Fibroblast of gingiva (primary cell): ENCODE data around the gene IHH.

Experiments used
- DNase-seq: peaks from one replicate; pipeline ENCODE4 v3.0.0-alpha.2; 2011; ENCODE audit warnings: low read depth

The IHH gene

DNA sequence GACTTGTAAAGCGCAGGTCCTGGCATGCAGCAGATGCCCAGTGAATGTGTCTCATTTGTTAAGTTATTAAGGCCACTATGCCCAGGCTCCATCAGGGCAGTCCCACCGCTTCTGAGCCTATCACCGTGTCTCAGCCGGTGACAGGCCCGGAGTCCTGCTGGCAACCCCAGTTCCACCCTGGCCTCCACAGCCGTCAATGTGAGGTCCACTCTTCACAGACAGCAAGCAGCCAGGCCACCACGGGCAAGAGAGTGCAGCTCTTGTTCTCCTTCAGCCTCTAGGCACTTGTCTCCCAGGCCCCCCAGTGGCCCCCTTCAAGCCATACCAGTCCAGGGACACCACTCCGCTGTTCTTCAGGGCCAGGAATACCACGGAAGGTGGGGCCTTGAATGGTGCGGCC, 42.0 kb downstream of the IHH start:
- no peak for DNase-seq

DNA sequence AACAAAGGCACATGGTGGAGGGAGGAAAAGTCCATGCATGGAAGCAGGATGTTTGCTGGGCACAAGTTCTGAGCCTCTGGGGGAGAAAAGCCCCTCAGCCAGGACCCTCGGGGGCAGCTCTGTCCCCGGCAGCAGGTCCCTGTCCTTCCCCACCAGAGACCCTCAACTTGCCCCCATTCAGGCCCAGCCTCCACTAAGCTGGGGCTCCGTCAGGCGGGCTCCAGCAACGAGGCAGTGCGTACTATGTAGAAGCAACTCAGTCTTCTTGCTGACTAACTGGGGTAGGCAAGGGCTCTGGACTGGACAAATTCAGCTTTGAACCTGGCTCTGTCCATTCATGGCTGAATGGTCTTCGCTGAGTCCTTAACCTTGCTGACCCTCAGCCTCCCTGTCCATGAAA, 42.4 kb downstream of the IHH start:
- no peak for DNase-seq

GRCh38 chr2:219017201-219017931, 43.4 kb downstream of the IHH start:
- DNase-seq: no peak

DNA sequence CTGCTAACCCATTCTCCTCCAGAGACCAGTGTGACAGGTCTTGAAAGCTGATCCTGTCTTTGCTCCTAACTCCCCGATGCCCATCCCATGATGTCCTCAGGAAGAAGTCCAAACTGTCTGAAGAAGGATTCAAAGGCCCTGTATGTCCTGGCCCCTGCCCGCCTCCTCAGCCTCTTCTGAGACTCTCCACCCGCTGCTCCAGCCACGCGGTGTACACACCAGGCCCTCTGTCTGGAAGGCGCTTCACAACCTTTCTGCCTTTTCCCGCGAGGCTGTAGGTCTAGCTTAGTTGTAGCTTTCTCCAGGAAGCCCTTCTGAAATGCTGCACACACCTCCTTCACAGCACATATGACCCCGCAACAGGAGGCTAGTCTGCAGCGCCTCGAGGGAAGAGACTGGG, 44.0 kb downstream of the IHH start:
- no peak for DNase-seq

DNA sequence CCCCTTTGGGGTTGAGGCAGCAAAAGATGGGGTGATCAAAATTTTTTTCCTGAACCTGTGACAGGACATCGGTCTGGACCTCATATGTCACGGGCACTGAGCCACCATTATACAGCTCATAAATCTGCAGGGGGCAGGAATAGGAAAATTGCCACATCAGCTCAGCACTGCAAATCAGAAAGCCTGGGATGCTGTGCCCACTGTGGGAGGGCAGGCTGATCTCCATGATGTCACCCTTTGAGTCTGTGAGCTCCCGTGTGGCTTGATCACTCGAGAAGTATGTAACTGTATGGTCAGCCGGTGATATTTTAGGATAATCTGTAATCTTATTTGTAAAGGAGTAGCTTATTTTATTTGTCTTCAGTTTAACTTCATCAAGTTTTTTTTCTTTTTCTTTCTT, 49.8 kb downstream of the IHH start:
- DNase-seq: no peak

DNA sequence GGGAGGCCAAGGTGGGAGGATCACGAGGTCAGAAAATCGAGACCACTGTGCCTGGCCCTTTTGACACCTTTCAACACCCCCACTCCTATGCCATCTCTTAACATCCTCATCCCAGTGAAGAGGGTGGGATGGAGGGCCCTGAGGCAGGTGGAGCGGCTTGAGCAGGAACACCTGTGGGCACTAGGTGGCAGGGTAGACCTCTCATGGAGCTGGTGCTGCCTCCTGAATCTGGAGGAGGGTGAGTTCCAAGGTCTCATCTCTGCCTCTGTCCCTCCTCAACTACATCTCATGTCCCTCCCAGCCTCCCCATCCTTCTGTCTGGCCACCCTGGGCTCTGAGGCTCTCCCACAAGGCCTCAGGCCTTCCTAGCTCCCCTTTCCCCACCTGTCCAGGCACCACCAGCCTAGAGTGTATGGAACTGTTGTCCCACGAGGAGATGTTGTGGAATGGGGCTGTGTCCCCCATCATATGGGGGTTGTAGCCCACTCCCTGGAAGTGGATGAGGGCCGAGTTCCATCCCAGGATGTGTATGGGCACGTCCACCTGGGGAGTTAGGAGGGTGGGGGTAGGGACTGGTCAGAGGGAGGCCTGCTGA, 50.5 kb downstream of the IHH start:
- no peak for DNase-seq

DNA sequence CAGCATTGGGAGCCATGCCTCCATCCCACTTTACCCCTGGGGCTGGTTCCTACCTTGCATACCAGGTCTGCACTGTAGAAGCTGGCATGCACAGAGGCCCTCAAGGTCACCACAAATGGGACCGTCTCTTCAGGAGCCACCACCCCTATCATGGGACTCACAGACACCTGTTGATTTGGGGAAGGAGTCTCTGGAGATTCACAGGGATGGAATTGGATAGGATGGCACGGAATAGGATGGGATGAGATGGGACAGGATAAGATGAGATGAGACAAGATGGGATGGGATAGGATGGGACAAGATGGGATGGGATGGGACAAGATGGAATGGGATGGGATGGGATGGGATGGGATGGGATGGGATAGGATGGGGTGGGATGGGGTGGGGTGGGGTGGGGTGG, 51.4 kb downstream of the IHH start:
- DNase-seq: no peak
